ENCODE measurements around the gene FLT4.

The FLT4 gene

DNA sequence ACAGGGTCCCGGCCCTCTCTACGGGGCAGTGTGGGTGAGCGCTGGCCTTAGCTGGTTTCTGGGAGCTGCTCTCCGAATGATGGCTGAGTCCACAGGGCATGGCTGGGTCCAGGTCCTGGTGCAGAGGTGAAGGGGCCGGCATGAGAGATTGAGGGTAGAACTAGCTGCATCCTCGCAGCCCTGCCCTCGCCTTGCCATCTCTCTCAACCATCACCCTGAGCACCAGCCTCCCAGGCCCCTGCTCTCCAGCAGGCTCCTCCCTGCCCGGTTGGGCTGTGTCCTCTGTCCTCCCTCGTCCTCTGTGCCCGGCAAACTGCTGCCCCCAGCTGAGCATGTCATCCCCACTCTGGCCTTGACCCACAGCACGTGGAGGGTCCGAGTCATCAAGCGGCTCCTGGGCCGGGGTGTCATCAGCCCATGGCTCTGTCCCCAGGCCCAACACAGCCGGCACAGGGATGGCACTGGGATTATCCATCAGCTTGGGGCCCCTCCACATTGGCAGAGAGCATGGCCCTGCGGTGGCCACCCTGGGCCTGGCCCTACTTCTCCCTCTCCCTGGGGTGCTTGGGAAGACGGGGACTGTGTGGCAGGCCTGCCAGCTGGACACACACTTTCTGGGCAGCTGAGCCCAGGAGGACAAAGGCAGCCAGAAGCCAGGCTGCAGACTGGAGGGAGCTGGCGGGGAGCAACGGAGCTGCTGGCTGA lies 8.4 kb downstream of the FLT4 start:
- no peak for DNase-seq

DNA sequence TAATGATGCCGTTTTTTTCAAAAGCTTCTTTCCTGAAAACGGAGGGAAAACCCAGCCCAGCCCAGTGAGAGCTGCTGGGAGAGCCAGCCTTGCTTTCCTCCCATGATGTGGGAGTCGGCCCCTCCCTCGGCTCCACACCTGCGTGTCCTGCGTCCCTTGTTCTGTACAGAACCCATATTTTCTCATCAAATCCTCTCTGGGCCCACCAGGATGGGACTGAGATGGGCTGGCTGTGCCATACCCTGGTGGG lies 8.9 kb downstream of the FLT4 start:
- DNase-seq: no peak

DNA sequence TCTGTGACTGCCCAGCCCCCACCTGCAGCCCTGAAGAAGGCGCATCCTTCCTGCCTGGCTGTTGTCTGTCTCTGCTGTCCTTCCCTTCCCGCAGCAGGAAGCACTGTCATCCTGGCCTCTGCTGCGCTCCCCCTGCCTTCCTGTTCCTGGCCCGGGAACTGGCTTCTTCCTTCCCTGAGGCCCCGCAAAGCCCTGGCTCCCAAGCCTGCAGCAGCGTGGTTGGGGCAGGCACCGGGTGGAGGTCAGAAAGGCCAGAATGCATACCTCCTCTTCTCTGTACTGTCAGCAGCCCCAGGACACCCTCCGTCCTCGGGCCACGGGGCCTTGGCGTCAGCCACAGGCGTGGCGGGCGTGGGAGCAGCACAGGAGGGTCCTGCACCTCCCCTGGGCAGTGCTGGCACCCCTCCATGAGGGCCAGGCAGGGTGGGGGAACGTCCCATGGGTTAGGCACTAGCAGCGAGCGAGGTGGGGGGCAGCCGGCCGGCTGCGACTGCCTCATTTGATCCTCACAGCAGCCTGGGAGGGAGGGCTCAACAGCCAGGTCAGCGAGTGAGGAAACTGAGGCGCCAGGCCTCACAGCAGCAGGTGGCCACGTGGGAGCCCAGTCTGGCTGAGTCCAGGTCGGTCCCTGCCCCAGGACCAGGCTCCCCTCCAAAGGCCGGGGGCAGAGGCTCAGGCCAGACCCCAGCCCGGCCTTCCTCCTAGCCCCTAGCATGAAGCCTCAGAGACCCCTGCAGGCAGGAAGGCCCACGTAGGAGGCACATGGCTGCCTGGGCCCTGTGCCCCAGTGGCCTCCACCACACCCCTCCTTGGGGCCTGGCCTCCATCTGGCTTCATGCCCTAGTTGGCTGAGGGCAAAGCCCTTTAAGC lies 9.4 kb downstream of the FLT4 start:
- DNase-seq: no peak

DNA sequence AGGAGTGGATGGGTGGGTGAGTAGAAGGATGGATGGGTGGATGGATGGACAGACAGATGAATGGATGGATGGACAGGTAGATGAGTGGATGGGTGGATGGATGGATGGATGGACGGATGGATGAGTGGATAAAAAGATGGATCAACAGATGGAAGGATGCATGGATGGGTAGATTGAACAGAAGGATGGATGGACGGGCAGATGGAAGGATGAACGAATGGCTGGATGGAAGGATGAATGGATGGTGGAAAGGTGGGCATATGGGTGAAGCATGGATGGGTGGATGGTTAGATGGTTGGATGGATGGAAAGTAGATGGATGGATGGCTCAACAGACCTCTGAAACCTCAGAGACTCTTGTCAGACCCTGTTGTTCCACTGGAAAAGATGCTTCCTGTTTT lies 10.1 kb downstream of the FLT4 start:
- DNase-seq: no peak

DNA sequence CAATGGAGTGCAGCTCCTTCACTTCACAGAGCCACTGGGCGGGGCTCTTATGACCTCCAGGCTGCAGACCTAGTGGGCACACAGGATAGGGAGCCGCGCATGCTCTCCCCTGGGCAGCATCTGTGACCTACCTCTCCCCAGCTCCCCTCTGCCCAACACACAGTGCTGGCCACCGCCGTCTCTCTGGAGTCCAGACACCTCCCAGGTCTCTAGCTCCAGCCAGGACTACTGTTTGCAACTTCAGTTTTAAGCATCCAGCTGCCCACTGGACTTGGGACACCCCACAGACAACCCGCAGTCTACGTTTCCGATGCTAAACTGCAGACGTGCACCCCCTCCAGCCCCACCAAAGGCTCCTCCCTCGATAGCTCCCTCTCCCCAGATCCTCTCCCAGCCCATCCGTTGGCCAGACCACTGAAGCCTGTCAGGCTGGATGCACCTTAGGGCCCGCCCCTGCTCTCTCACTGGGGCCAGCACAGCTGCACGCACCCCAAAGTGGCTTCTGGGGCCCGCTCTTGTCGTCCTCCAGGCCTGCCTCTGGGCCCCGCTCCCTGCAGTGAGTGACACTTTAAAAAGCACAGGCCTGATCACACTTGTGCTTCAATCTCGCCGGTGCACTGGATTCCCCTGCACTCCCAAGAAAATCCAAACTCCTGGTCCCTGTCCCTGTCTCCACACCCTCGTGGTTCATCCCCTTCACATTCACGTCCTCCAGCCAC lies 11.3 kb downstream of the FLT4 start:
- DNase-seq: no peak

DNA sequence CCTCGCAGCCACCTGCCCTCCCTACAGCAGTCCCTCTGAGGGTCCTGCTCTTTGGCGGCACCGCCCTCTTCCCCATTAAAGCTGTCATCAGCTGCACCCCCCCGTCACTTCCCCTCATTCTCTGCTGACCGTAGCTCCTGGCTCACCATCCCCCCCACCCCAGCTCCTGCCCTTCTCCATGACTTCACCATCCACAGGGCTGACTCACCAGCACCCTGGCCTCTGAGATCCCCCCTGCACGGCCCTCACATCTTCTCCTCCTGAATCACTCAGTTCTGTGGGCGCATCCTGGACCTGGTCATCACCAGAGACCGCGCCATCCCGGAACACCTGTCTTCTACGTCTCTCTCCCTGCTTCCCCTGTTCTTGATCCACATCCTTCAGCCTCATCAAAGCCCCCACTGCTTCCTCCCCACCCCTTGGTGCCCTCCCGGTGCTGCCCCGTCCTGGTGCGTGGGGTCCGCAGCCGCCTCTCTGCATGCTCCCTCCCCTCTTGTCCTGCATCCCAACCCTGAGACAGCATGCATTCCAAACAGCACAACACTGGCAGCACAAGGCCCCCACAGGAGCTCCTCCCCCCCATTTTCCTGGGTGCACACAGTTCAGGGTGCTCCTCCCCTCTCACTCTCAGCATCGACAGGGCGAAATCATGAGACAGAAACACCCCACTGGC lies 12.9 kb downstream of the FLT4 start:
- DNase-seq: peak; percentile 88

DNA sequence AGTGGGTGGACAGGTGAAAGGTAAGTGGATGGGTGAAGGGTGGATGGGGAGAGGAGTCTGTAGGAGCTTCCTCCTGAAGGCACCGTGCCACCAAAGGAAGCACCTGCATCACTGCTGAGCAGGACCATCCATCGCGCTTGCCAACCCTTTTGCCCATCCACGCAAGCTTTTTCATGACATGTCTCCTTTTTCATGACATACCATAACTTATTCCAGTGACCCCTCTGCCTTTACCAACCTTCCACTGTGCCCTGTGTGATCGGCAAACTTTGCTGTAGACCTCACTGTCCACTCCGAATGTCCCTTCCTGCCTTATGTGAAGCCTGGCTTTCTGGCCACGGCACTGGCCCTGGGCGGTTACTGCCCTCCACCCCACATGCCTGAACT lies 13.4 kb downstream of the FLT4 start:
- no peak for DNase-seq

DNA sequence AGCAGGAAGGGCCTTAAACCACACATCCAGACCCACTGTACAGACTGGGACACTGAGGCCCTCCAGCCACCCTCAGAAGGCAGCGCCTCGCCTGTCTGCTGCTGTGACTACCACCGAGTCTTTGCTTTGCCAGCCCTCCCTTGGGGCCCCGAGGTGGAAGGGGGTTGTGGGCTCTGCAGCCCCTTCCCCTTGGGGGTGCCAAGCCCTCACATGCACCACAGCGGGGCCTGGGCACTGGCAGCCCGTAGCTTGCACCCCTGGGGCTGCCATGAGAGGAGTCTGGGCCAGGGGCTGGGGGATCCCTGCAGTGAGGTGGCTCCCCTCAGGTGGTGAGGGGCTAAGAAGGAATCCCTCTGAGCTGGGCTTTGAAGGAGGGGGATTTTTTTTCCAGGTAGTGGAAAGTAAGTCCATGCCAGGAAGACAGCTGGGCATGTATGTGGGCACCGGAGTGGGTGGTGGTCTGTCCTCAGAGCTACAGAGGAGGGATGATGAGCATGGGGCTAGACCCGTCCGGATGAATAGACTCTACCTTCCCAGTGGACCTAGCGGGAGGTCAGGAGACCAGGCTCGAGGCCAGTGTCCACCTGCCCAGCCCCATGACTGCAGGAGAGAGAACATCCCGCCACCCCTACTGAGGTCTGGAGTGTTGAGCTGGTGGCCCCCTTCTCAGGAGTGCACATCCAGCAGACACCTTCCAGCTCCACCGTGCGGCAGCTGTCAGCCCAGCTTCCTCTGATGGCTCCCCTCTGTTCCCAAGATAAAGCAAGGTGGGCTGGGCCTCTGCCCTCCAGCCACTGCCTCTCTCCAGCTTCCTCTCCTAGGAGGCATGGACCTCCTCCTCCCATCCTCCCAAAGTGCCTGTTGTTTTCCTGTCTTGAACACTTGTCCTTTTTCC lies 15.9 kb downstream of the FLT4 start:
- no peak for DNase-seq

DNA sequence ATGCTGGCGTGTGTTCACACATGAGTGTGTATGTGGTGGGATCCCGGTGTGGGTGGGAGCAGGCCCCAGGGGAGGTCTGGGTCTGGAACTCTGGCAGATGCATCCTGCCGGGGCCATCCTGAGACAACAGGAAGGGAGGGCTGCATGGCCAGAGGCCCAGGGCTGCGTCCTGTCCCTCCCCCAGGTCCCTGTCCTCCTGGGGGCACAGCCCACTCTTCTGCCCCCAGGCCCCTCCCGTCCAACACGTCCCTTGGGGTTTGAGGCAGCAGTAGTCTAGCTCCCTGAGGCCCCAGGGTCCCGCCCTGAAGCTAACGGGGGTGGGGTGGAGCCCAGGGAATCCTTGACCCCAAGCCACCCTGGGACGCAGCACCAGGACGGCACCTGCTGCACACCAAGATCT lies 16.6 kb downstream of the FLT4 start:
- DNase-seq: no peak

DNA sequence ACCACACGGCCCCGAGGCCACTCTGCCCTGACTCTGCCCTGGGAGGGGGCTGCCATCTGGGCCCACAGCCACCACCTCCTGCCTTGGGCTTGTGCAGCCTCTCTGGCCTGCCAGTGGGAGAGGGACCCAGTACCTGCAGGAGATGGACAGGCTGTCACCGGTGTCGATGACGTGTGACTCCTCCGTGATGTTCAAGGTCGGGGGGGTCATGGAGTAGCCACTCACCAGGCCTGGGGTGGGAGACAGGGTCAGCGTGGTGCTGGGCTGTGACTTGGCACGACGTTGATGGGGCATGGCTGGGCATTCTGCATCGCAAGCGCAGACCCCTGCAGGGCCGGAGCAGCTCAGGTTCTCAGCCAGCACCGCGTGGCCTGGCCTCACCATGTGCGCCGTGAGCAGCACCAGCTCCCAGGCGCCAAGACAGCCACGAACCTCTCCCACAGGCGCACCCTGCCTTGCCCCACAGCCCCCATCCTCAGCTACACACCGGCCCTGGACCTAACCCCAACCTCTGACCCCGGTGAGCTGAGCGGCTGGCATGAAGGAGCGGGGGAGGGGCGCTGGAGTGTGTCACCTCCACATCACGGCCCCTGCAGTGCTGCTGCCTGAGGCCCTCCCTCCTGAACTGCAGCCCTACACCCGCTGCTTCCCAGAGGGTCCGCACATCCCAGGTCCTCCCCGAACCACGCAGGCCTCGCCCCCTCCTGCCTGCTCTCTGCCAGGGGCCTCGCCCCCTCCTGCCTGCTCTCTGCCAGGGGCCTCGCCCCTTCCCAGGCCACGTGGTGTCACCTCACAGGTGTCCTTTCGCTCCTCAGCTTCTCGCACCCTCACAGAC lies 17.6 kb downstream of the FLT4 start:
- DNase-seq: no peak

DNA sequence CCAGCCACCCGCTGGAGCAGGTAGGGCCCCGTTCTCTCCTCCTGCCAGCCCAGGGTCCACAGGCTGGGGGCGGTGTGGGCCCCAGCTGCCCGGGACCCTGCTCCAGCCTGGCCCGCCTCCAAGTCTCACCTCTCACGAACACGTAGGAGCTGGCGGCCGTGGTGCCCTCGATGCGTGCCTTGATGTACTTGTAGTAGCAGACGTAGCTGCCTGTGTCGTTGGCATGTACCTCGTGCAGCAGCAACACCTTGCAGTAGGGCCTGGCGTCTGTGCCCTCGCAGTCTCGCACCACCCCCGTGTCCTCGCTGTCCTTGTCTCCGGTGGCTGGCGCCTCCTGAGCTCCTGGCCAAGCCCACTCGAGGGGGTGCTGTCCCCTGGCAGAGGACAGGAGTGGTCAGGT lies 19.0 kb downstream of the FLT4 start:
- DNase-seq: no peak

DNA sequence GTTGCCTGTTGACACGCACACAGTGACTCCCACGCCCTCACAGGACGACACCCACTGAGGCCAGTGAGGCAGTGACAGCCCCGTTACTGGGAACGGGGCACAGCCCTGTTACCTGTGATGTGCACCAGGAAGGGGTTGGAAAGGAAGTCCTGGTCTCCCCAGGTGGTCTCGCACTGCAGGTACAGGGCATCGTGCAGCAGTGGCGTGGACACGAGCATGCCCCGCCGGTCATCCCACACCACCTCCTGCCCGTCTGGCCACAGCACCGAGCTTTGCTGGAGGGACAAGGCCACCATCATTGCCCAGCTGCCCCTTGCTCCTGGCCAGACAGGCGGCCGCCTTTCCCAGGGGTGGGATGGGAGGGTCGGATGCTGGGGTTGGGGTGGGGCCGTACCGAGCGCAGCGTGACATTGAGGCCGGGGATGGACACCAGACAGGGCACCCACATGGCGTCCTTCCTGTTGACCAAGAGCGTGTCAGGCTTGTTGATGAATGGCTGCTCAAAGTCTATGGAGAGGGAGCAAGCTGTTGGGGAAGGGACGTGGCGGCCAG lies 19.5 kb downstream of the FLT4 start:
- no peak for DNase-seq

DNA sequence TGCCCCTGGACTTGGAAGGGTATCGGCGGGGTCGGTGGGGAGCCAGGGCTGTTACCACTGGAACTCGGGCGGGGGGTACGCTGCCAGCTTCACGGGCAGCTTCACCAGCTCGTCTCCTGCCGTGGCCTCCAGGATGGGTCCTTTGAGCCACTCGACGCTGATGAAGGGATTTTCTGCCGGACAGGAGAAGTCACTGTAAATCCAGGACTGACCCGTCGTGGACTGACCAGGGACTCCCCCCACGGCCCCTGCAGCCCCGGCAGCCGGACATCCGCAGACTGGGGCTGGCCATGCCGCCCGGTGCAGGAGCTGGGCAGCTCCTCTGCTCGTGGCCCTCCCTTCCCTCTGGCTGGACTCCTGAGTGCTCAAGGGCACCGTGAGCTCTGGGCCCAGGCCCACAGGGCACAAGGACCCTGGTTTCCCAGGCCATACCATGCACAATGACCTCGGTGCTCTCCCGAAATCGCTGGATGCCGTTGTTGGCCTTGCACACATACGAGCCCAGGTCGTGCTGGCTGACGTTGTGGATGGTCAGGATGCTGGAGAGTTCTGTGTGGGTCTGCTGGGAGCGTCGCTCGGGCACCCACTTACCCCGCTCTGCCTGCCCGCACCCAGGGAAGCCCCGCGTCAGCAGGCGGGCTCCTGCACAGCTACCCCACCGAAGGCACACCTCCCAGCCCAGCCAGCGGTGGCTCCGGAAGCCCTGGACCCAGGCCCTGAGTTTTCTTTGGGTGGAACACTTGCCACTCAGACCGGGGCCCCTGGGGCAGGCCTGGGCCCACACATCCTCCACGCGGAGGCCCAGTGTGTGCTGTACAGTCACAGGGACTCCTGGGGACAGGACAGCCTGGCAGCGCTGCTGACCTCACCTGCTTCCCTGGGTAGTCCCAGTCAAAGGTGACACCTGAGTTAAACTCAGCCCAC lies 20.3 kb downstream of the FLT4 start:
- DNase-seq: no peak

DNA sequence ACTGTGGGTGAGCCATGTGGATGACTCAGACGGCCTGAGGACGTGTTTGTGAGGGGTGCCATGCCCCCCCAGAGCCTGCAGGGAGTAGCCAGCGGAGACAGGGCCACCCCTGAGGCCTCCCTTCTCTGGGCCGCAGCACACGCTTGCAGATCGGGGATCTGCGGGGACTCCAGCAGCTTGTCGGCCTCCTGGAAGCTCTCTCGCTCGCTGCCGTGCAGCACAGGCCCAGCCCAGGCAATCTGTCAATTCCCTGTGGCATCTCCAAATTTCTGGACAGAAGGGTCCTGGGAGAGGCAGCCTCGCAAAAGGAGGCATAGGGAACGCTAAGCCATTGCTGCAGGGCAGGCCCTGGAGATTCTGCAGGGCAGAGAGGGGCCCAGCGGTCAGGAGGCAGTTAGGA lies 21.2 kb downstream of the FLT4 start:
- DNase-seq: no peak

DNA sequence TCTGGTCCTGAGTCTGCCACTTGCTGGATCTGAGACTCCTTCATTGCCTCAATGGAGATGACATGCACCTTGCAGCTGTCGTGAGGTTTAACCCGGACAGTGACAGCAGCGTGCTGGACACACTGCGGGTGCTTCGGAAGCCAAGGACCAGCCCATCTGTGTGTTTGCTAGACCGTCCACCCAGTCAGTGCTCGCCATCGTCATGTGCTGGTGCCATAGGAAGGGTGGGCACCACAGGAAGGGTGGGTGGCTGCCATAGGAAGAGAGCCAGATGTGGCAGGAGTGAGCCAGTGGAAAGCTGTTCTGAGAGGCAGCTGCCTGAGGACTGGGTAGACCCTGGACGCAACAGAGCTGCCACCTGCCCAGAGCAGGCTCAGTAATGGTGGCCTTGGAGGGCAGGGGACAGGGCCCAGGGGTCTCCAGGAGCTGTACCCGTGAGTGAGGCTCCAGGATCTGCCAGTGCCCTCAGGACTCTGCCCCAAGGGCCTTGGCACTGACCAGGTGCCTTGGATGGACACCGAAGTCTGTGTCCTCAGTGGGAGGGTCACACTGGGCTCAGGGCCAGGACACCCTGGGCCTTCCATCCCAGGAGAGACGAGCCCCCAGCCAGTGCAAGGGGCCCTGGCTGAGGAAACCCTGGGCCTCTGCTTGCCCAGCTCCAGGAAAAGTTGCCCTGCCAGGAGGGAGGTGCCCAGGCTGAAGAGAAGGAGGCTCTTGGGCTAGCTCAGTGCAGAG lies 21.8 kb downstream of the FLT4 start:
- DNase-seq: no peak

DNA sequence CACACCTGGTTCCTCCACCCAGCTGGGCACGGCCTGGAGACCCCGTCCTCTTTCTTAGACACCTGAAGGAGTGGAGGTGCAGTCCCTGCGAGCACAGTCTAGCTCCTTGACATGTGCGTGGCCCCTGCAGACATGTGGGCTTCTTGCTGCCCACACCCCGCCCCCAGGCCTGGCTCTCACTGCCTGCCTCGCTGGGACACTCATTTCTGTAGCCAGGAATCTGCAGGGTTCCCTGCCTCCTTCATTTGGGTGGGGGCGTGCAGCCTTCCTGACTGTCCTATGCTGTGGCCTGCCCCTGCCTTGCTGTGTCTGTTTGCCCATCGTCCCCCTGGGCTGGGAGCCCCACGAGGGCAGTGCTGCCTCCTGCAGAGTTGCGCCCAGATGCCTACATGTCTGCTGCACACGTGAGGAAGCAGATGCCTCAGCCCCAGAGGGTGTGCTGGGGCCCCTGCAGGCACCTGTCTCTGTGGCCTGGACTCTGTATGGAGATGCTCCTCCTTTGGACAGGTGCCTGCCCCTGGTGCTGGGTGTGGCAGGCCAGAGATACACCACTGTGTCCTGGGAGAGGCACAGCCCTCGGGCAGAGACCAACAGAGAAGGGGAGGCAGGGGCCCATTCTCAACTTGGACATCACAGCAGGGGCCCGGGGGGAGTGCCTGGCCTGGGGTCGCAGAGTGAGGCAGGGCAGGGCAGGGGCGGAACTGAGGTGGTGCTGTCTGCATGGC lies 22.6 kb downstream of the FLT4 start:
- DNase-seq: no peak

DNA sequence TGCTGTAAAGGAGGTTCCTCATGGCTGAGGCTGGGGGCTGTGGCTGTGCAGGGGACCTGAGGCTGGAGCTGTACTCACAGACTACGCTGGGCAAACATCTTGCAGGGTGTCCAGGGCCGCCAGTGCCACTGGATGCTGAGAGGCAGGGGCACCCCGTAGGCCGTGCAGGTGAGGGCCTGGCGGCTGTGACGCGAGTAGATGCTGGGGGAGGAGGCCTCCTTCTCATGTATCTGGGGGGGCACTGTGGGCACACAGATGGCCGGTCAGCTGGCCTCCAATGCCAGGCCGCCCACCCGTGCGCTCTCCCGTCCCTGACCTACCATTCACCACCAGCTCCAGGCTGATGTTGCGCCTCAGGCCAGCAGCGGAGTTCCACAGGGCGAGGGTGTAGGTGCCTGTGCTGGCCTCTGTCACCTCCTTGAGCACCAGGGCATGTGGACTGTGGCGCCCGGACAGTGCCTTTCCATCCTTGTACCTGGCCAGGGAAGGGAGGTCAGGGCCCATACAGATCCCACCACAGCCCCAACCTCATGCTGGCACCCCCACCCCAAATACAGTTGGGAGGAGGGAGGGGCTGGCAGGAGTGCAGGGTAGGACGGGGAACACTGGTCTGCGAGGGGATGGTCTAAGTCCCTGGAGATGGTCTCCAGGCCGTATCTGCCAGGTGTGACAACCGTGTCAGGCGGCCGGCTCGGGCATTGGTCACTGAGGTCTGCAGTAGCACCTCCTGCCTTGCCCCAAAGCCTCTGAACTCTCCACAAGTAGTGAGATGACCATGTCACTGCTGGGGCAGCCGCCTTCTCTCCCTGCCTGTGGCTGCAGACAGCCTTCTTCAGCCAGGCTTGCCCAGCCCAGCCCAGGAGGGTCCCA lies 23.4 kb downstream of the FLT4 start:
- no peak for DNase-seq

Measured in NCI-H226 (cell line).